Heart left ventricle (tissue), 16 donors: Measurements from ENCODE around the gene EPGN. TPM values are rescaled to one million over a fixed set of nuclear protein-coding genes. Genes with fewer than 3 reads are reported as not detected.

Experiments
- ATAC-seq, 4 donors: fragments of 200-7000 bp; cut with Tn5 transposase; one replicate each; pipeline ENCODE4 v1.9.1; 2020 to 2022; ENCODE audit warnings: moderate library complexity in 4 of 4, mild to moderate bottlenecking in 3 of 4, moderate number of reproducible peaks in 1 of 4
- DNase-seq, 5 donors: peaks; one replicate each; pipeline ENCODE4 v3.0.0-alpha.2; 2020
- H3K27ac ChIP-seq, 12 donors: fragments of 200-600 bp; sonication (generic) in 4 of 12; one replicate each; pipeline versions ENCODE4 v1.5.0 to v1.8.0; 2016 to 2022; ENCODE audit warnings: mild to moderate bottlenecking in 2 of 12
- H3K27me3 ChIP-seq, 9 donors: fragments of 200-600 bp; sonication (generic) in 2 of 9; one replicate each; pipeline versions ENCODE4 v1.5.1 to v1.8.0; 2016 to 2022; ENCODE audit warnings: mild to moderate bottlenecking in 3 of 9
- H3K36me3 ChIP-seq, 9 donors: fragments of 200-600 bp; sonication (generic) in 2 of 9; one replicate each; pipeline versions ENCODE4 v1.5.0 to v1.8.0; 2018 to 2022; ENCODE audit warnings: mild to moderate bottlenecking in 2 of 9
- H3K4me1 ChIP-seq, 12 donors: fragments of 200-600 bp; sonication (generic) in 4 of 12; one replicate each; pipeline versions ENCODE4 v1.5.0 to v1.8.0; 2016 to 2022; ENCODE audit warnings: mild to moderate bottlenecking in 3 of 12
- H3K4me3 ChIP-seq, 12 donors: fragments of 200-600 bp; sonication (generic) in 4 of 12; one replicate each; pipeline versions ENCODE4 v1.5.0 to v1.8.0; 2017 to 2022; ENCODE audit warnings: mild to moderate bottlenecking in 9 of 12, moderate library complexity in 4 of 12
- H3K9me3 ChIP-seq, 12 donors: fragments of 200-600 bp; sonication (generic) in 4 of 12; one replicate each; pipeline versions ENCODE4 v1.5.0 to v1.8.0; 2016 to 2022; ENCODE audit warnings: mild to moderate bottlenecking in 1 of 12
- CTCF ChIP-seq, 12 donors: fragments of 200-600 bp; sonication (generic) in 4 of 12; IDR thresholded peaks; one replicate each; pipeline versions ENCODE4 v1.5.0 to v1.8.0; 2018 to 2022; ENCODE audit warnings: antibody characterized with exemption in 12 of 12, mild to moderate bottlenecking in 5 of 12
- POLR2A ChIP-seq, 2 donors: fragments of 450-650 bp; IDR thresholded peaks; one replicate each; pipeline ENCODE4 v1.6.1; 2017; ENCODE audit warnings: antibody characterized with exemption in 2 of 2, mild to moderate bottlenecking in 2 of 2, moderate library complexity in 2 of 2
- WGBS, 4 donors: extraction: QIAGEN DNeasy Blood & Tissue Kit in 2 of 4; methylation state at CpG; one replicate each; pipeline versions ENCODE4 v1.1.5 to v1.1.7; 2013 to 2018; 5-methylcytosine and 5-hydroxymethylcytosine counted together
- intact Hi-C, 10 donors: fragments of 100-400 bp; cut with DNase I; formaldehyde crosslinking; loops; one replicate each; pipeline versions ENCODE4 v1.11.1 to v1.14.2; 2022
- polyA plus RNA-seq, 2 donors: library from polyadenylated mRNA; stranded (reverse); fragments of 200-250 nt; gene quantifications; one replicate each; pipeline ENCODE4 v1.2.3, GENCODE V29; 2013
- total RNA-seq, 9 donors: library from RNA; depleted of rRNA in 2 of 9; stranded (reverse); fragments of >200 nt in 2 of 9; fragmentation: NEBNext Ultra II Directional in 3 of 9; extraction: Animal tissue kit (Norgen Biotek cat#: 25700) in 3 of 9; gene quantifications; one replicate each; pipeline versions ENCODE4 v1.1.0 to v1.2.4, GENCODE V29; 2016 to 2023
- donor health status: ischemic (EF 13 %, LVEDD 7.1; RV severe dilation, severe dysfunction).
- donor health status: healthy with polysubstance abuse.
- donor health status: DM: no; HTN: yes; CAD: no.
- donor health status: DM: no; HTN: no; CAD: no.
- donor health status: ischemic (EF 25% LVEDD 6.9; RV normal size, moderate dysfunction).
- donor health status: ischemic (EF 25% LVEDD 5.7; RV mildly dilated, moderate dysfunction).
- donor health status: healthy.
- donor health status: DM: yes; HTN: yes; CAD: no.
- donor health status: ischemic (EF 35%, LVEDD 5.7; RV mildly dilated, moderate dysfunction).
- donor health status: nonischemic (EF 11% LVEDD 7.7; RV severe dilation, severe dysfunction).
- donor health status: DM: yes; HTN: yes; CAD: no.
- donor health status: PGD.
- donor health status: ischemic (EF 29% LVEDD 5.4; RV normal size, mild dysfunction).
- donor health status: nonischemic (EF 23%, LVEDD 6.1; RV moderate dilation, normal function).

EPGN gene
- total and polyA plus RNA-seq, 11 donors, result 5.8 TPM; not detected in 10

GRCh38 chr4:74325886-74326285, 17.6 kb downstream of the EPGN start:
- WGBS, 4 donors, result 76 to 81% (median 80%) methylated on average over 2 of the region's 2 CpGs
- intact Hi-C loops, result no loop called here
- peaks cover 0 to 7% (median 2%) of the 10 kb centered on the region in 9 donors for H3K27me3 ChIP-seq
- ATAC-seq (no peak), DNase-seq (no peak)
- H3K4me3 ChIP-seq, result no peak overlapping the region
- TF ChIP-seq CTCF (IDR thresholded peaks at IDR 0.05) (no peak), POLR2A (IDR thresholded peaks at IDR 0.05) (no peak)
- H3K9me3 ChIP-seq, result no peaks in the 10 kb centered on the region
- no peaks in the 10 kb centered on the region for H3K36me3 ChIP-seq
- H3K4me1 ChIP-seq, result no peaks in the 10 kb centered on the region
- H3K27ac ChIP-seq, result no peak overlapping the region

GRCh38 chr4:74327762-74328161, 19.5 kb downstream of the EPGN start:
- no peaks in the 10 kb centered on the region for H3K4me1 ChIP-seq
- H3K27me3 ChIP-seq, result peaks cover 0 to 7% (median 2%) of the 10 kb centered on the region in 9 donors
- DNase-seq, result no peak
- TF ChIP-seq POLR2A (IDR thresholded peaks at IDR 0.05), result no peak
- no peak for TF ChIP-seq CTCF (IDR thresholded peaks at IDR 0.05)
- WGBS, 4 donors, result 56 to 60% (median 57%) methylated on average over 3 of the region's 3 CpGs
- intact Hi-C loops, result no loop called here
- no peaks in the 10 kb centered on the region for H3K36me3 ChIP-seq
- no peak overlapping the region for H3K27ac ChIP-seq
- ATAC-seq, result no peak
- H3K9me3 ChIP-seq, result no peaks in the 10 kb centered on the region
- H3K4me3 ChIP-seq, result no peak overlapping the region

GRCh38 chr4:74328501-74328900, 20.2 kb downstream of the EPGN start:
- Histone ChIP-seq H3K9me3 (no peaks in the 10 kb centered on the region), H3K36me3 (no peaks in the 10 kb centered on the region), H3K4me3 (no peak overlapping the region), H3K27ac (no peak overlapping the region), H3K27me3 (peaks cover 0 to 7% (median 0%) of the 10 kb centered on the region in 9 donors), H3K4me1 (no peaks in the 10 kb centered on the region)
- DNase-seq (no peak), ATAC-seq (no peak)
- WGBS, 4 donors, result 90 to 97% (median 92%) methylated on average over 1 of the region's 1 CpG
- intact Hi-C loops, result no loop called here
- TF ChIP-seq POLR2A (IDR thresholded peaks at IDR 0.05), result no peak
- TF ChIP-seq CTCF (IDR thresholded peaks at IDR 0.05), result no peak

- intact Hi-C loops, result no loop called here
- TF ChIP-seq CTCF (IDR thresholded peaks at IDR 0.05) (no peak), POLR2A (IDR thresholded peaks at IDR 0.05) (no peak)
- H3K36me3 ChIP-seq, result no peaks in the 10 kb centered on the region
These were observed 21.0 kb downstream of the EPGN start for GRCh38 chr4:74329307-74329706.

More at GRCh38 chr4:74329307-74329706, 21.0 kb downstream of the EPGN start:
- Histone ChIP-seq H3K4me1 (no peaks in the 10 kb centered on the region), H3K27ac (no peak overlapping the region), H3K4me3 (no peak overlapping the region), H3K9me3 (no peaks in the 10 kb centered on the region), H3K27me3 (peaks cover 0 to 7% (median 0%) of the 10 kb centered on the region in 9 donors)
- DNase-seq (no peak), ATAC-seq (no peak)
